ENCODE measurements around the gene F7.
A peak's percentile ranks its signal among the peaks of the same experiment; 100 is the strongest.

F7 gene

DNA sequence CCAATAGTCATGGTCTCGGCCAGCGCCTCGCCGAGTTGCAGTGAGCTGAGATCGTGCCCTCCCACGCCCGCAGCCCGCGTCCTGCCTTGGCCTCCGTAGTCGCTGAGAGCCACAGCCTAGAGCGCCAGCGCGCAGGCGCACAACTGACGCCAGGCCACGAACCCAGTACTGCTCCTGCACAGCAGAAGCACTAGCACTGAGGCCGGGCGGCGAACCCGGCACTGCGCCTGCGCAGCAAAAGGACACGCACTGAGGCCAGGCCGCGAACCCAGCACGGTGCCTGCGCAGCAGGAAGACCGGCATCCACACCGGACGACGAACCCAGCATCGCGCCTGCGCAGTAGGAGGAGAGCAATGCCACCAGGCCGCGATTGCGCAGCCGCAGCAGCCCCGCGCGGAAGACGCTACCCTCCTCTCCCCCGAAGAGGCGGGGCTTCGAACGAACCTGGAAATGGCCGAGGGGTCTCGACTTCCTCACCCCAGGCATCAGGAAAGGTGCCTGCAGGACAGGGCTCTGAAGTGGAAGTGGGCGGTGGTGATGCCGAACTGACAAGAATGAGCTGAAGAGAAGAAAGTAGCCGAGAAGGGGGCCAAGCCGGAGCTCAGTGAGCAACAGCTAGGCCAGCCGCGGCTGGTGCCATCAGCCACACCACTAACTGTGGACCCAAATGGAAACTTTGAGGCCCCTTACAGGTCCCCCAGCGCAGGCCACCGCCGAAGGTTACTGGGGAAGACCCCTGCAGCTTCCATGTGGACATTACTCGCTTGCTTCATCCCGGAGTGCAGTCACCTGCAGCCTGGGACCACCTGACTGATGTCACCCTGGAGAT lies 24.5 kb downstream of the F7 start:
- peak in 1 of 56 donors; percentile 28 for DNase-seq

GRCh38 chr13:113135281-113135760 lies 29.7 kb downstream of the F7 start:
- no peak for DNase-seq

DNA sequence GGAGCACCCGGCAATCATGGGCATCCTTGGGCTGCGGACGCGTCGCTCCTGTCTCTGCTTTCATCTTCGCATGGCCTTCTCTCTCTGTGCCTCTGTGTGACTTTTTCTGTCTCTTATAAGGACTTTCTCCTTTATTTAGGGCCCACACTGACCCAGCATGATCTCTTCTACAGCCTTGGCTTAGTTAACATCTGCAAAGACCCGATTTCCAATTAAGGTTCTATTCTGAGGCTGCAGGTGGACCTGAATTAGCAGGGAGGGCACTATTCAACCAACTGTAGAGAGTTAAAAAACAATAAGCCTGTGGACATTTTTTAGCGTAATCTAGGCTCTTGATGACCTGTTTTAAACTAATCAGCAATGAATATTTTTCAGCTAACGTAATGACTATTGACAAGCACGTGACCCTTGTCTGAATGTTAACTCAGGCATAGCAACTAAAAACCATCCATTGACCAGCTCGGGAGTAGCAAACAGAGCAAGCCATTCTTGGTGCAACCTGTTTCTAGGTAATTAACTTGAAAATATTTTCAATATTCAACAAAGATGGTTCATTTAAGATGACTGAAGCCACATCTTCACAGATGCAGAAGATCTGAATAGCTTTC lies 32.2 kb downstream of the F7 start:
- DNase-seq: no peak

- DNase-seq: no peak
Observed at GRCh38 chr13:113138792-113139551, 33.4 kb downstream of the F7 start.

- DNase-seq: no peak
Observed at GRCh38 chr13:113139577-113139976, 34.0 kb downstream of the F7 start.

GRCh38 chr13:113140677-113141600 lies 35.3 kb downstream of the F7 start:
- no peak for DNase-seq

DNA sequence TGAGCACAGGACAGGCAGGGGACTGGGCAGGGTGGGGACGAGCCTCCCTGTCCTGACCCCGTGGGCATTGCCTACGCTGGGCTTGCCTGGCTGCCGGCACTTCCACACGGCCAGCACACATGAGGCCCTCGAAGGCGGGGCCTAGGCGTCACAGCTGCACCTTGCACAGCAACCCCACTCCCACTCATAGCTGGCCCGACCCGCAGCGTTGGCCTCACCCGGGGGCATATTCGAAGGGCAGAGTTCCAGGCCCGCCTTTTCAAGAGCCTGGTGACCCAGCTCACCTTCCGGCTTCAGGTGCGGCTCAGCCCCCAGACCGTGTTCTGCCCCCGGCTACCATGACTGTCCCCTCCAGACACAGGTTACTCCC lies 36.0 kb downstream of the F7 start:
- no peak for DNase-seq

DNA sequence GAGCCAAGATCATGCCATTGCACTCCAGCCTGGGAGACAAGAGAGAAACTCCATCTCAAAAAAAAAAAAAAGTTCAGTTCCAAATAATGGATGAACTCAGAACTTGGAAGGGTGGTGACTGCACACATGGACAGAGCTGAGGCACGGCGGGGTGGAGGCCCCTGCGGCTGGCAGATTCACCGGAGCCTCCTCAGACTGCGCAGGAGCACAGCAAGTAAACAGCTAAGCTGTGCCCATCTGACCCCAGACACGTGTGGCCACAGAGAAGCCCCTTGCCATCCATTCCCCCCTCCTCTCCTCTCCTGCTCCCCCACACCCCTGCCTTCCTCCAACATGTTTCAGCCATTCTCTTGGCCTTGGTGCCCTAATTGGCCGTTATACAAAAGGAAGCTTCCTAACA lies 37.3 kb downstream of the F7 start:
- no peak for DNase-seq

DNA sequence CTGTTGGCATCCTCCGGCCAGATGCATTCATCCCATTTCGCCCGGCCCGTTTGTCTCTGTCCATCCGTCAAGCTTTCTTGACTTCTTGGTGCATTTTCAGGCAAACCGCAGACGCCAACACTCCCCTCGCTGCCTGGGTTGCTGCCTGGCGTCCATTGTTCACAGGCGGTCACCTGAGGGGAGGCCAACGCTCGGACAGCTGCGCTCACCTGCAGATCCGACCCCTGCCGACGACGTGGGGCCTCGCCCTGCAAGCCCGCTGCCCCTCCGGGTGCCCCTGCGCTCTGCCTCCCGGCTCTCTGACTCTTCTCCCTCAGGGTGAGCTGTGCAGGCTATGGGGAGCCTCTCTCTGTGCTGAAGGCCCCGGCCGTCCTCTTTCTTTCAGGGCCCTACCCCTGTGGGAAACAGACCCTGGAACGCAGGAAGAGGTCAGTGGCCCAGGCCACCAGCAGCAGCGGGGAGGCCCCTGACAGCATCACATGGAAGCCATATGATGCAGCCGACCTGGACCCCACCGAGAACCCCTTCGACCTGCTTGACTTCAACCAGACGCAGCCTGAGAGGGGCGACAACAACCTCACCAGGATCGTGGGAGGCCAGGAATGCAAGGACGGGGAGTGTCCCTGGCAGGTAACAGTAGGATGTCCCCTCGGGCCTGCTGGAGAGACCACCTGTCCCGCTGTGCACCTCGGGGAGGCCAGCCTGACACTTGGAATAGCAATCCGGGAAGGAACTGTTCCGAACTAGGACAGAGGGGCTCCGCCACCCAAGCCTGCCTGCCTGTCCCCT lies 38.1 kb downstream of the F7 start:
- DNase-seq: no peak

DNA sequence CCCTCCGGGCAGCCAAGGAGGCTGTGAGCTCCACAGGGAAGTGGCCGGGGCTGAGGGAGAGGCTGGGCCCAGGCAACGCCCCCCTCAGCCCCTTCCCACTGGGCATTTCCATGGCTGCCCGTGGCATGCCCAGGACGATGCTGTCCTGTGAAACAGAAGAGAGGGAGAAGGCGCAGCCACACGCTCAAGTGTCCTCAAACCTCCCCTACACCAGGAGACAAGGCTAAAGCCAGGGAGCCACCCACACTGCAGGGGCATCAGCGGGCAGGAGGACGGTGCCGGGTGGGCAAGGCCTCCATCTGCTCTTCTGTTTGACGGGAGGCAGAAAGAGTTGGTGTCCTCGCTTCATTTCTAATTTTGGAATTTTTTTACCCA lies 38.7 kb downstream of the F7 start:
- no peak for DNase-seq

DNA sequence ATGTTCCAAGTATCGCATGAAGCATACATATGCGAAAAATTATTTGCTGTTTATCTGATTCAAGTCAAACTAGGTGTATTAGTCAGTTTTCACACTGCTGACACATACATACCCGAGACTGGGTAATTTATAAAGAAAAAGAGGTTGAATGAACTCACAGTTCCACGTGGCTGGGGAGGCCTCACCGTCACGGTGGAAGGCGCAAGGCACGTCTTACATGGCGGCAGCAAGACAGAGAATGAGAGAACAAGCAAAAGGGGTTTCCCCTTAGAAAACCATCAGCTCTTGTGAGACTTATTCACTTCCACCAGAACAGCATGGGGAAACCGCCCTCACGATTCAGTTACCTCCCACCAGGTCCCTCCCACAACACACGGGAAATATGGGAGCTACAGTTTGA lies 39.9 kb downstream of the F7 start:
- no peak for DNase-seq

GRCh38 chr13:113145911-113146598 lies 40.5 kb downstream of the F7 start:
- no peak for DNase-seq

DNA sequence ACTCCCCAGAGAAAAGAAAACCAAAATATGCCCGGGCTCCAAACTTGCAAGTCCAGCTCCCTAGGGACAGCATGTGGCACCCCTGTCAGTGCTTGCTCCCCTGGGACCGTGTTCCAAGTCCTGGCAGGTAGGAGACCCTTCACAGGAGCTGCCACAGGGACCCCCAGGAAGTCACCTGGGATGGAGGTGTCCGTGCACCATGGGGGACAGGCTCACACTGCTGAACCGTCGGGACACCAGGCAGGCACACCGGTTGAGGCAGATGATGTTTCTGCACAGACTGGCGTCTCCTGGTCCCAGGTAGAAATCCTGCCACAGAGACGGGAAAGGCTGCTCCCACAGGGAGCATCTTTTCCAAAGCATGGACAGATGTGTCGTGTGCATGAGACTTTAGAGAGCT lies 41.2 kb downstream of the F7 start:
- no peak for DNase-seq

DNA sequence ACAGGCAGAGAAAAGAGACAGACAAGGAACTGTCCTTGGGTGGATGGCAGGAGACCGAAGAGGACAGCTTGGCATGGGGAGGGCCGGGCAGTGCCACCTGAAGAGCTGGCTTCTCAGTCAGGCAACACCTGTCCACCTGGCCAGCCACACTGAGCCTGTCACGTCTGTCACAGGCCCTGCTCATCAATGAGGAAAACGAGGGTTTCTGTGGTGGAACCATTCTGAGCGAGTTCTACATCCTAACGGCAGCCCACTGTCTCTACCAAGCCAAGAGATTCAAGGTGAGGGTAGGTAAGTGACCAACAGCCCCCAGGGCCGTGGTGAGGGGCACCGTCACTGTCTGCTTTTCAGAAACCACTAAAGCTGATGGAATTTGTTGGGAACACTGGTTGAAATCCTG lies 41.6 kb downstream of the F7 start:
- DNase-seq: no peak

DNA sequence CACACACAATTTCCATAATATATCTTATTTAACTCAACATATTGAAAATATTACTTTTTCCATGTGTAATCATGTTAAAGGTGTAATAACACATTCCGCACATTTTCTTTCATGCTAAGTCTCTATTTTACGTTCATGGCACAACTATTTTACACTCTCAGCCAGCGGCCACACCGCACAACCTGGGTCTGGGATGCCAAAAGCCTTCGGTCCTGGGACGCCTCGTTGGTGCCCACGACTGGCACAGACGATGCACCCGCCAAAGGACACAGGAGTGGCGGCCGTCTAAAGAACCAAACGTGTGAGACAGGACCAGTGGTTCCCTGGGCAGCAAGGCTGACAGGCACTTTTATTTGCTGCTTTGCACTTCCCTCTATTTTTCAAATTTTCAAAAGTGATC lies 42.8 kb downstream of the F7 start:
- DNase-seq: no peak

- DNase-seq: no peak
Observed at GRCh38 chr13:113148940-113149503, 43.4 kb downstream of the F7 start.

DNA sequence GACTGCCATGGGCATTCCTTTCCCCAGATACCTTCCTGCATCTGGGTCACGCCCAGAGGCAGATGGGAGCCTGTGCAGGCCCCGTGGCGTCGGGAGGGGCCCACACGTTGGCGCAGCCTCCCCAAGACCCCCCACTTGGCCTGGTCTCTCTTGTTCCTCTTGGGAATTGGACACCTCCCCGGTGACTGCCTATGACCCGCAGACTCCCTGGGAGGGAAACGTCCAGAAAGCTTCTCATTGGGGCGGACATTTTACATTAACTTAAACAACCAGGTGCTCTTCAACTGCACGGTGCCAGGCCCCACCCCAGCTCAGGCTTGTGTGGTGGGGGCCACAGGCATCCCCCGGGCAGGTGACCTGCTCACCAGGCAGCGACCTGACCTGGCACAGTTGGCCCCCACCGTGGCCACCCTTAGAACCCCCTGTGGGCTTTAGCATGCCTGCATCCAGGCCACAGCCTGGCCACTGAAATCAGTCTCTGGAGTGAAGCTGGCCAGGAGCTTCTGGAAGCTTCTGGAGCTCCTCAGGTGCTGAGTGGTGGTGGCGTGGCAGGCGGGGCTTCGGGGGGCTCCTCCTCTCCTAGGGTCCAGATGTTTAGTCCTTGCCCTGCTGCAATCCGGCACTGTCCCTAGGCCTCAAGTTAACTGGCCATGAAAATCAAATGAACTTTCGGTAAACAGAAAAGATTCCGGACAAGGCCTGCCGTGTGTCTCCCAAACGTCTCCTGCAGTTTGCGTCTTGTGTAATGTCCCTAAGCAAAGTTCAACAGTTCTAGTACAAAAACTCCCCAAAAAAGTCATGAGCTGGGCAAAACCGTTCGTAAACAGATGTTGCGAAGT lies 44.3 kb downstream of the F7 start:
- no peak for DNase-seq

- DNase-seq: no peak
Observed at GRCh38 chr13:113150550-113151365, 45.2 kb downstream of the F7 start.
